ENCODE data around the gene LTBP2.

GRCh38 chr14:74620923-74621322, 8.9 kb upstream of the LTBP2 start:
- TF ChIP-seq CTCF (IDR thresholded peaks at IDR 0.05) (no peak), POLR2A (IDR thresholded peaks at IDR 0.05) (no peak)

Measured in thyroid gland (tissue), 4 donors.